Stimulated activated CD4-positive, alpha-beta T cell treated with anti-CD3 and anti-CD28 coated beads, TNF-alpha, amount 100 ng/mL, for 1 hour (primary cell): ENCODE results near the gene UMOD.
"Not testable (repeated sequence)": the region's sequence is repeated elsewhere in the genome, so short reads cannot be mapped to it uniquely, and the experiment has no call there.

Experiments
- DNase-seq, 3 donors: peaks; one replicate each; pipeline ENCODE4 v3.0.0-alpha.2; 2020; ENCODE audit warnings: low read depth in 3 of 3, low spot score in 1 of 3

UMOD gene

GRCh38 chr16:20321671-20322070, 30.8 kb downstream of the UMOD start:
- DNase-seq: no peak

- DNase-seq: not testable (repeated sequence)
Measured at GRCh38 chr16:20321051-20321450, 31.5 kb downstream of the UMOD start.

GRCh38 chr16:20320592-20320991, 31.9 kb downstream of the UMOD start:
- no peak for DNase-seq

GRCh38 chr16:20320178-20320577, 32.3 kb downstream of the UMOD start:
- DNase-seq: no peak

GRCh38 chr16:20319406-20319805, 33.1 kb downstream of the UMOD start:
- DNase-seq: no peak

GRCh38 chr16:20318437-20318836, 34.1 kb downstream of the UMOD start:
- no peak for DNase-seq

- DNase-seq: no peak
Measured at GRCh38 chr16:20318006-20318405, 34.5 kb downstream of the UMOD start.

GRCh38 chr16:20317117-20317516, 35.4 kb downstream of the UMOD start:
- no peak for DNase-seq

- DNase-seq: no peak
Measured at GRCh38 chr16:20316715-20317114, 35.8 kb downstream of the UMOD start.

GRCh38 chr16:20315764-20316163, 36.8 kb downstream of the UMOD start:
- no peak for DNase-seq

- DNase-seq: no peak
Measured at GRCh38 chr16:20314575-20314974, 37.9 kb downstream of the UMOD start.

- DNase-seq: no peak
Measured at GRCh38 chr16:20313741-20314140, 38.8 kb downstream of the UMOD start.

- DNase-seq: not testable (repeated sequence)
Measured at GRCh38 chr16:20312536-20313095, 39.9 kb downstream of the UMOD start.

- DNase-seq: no peak
Measured at GRCh38 chr16:20311548-20311947, 41.0 kb downstream of the UMOD start.

GRCh38 chr16:20310421-20311395, 41.8 kb downstream of the UMOD start:
- DNase-seq: no peak

- DNase-seq: no peak
Measured at GRCh38 chr16:20309786-20310185, 42.7 kb downstream of the UMOD start.

GRCh38 chr16:20308801-20309590, 43.5 kb downstream of the UMOD start:
- DNase-seq: no peak

- DNase-seq: no peak
Measured at GRCh38 chr16:20308266-20308665, 44.2 kb downstream of the UMOD start.

GRCh38 chr16:20307791-20308190, 44.7 kb downstream of the UMOD start:
- no peak for DNase-seq

GRCh38 chr16:20307240-20307671, 45.3 kb downstream of the UMOD start:
- DNase-seq: no peak

- no peak for DNase-seq
Measured at GRCh38 chr16:20306401-20306800, 46.1 kb downstream of the UMOD start.

- DNase-seq: no peak
Measured at GRCh38 chr16:20303012-20303411, 49.5 kb downstream of the UMOD start.
